ENCODE results near the gene KCNQ5.
"Not testable (repeated sequence)": the region's sequence is repeated elsewhere in the genome, so short reads cannot be mapped to it uniquely, and the experiment has no call there.

Gene KCNQ5

DNA sequence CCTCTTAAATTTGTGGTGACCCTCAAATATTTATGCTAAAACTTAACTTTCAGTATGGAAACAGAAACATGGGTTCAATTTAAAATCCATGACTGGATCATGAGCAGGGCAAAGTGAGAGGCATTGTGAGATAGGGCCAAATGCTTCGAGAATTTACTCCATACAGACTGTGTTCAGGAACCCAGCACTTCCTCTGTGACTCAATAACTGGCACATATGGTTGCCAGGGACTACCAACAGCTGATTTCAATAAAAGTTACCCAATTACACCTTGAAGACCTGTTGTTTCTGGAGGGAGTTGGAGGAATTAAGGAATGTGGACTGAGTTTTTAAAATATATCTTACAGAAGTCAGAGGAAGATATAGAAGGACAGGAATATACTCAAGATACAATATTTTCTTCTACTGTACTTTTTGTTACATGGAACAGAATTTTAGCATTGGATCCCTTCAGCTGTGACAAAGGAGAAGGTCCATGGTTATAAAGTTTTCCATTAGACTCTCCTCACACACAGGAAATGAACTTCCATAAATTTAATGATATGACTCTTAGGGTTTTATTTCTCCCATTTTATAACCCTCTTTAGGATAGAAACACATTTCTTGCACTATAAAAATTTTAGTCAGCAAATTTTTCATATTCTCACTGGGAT, 344.9 kb downstream of the KCNQ5 start:
- DNase-seq, result no peak

DNA sequence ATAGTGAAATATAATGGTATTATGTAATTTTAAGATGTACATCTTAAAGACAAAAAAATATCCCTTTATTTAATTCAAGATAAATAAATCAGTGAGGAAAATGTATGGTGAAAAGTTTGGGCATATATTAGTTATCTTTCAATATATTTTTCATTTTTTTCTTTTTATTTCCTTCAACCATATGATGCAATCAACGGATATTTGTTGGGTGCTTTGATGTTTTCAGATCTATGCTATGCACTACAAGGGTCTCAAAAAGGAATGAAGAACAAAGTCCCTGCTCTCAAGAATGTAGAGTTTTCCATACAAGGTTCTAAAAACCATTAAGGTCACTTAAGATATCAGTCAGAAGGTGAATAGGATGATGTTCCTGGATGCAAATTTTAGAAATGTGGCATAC, 345.5 kb downstream of the KCNQ5 start:
- no peak for DNase-seq

- peak; percentile 73 for DNase-seq
Measured at GRCh38 chr6:72968704-72969103, 346.8 kb downstream of the KCNQ5 start.

- no peak for DNase-seq
Measured at GRCh38 chr6:72969666-72970065, 347.8 kb downstream of the KCNQ5 start.

- DNase-seq, result peak; percentile 60
Measured at GRCh38 chr6:72972579-72972978, 350.7 kb downstream of the KCNQ5 start.

GRCh38 chr6:72974276-72974675, 352.4 kb downstream of the KCNQ5 start:
- peak; percentile 48 for DNase-seq

DNA sequence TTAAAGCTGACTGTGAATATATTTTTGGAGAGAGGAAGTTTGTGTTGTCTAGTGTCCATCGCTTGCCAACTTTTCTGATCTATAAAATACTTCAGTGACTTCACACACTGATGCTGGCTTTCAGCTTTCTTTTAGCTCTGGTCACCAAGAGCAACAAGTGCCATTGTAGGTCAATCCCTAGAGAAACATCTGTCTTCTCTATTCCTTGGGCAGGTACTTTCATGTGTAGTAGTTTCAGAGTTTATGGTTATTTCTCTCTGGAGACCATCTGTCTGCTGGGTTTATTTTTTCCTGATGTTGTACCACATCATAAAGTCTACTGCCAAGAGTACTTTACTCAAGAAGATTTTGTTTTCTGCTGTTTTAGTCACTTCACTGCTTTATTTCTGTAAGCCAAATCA, 353.5 kb downstream of the KCNQ5 start:
- DNase-seq, result no peak

GRCh38 chr6:72976484-72976883, 354.6 kb downstream of the KCNQ5 start:
- DNase-seq, result no peak

DNA sequence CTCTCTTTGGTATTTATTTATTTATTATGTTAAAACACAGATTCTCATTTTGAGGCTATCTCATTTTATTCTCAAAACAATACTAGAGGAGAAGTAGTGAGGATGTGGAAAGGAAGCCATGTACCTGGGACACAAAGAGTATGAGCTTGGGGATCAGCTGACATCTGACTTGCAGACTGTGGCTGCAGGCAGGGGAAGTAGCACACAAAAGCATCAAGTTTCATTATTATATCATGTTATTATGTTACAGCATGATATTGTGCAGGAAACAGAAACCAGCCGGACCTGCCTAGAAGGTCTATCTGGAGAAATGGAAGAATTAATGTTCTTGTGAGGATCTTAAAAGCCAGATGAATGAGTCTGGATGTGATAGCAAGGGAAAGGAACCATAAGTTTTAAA, 355.2 kb downstream of the KCNQ5 start:
- peak; percentile 53 for DNase-seq

DNA sequence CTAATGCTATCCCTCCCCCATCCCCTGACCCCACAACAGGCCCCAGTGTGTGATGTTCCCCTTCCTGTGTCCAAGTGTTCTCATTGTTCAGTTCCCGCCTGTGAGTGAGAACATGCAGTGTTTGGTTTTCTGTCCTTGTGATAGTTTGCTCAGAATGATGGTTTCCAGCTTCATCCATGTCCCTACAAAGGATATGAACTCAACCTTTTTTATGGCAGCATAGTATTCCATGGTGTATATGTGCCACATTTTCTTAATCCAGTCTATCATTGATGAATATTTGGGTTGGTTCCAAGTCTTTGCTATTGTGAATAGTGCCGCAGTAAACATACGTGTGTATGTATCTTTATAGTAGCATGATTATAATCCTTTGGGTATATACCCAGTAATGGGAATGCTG, 356.9 kb downstream of the KCNQ5 start:
- DNase-seq, result not testable (repeated sequence)

- not testable (repeated sequence) for DNase-seq
Measured at GRCh38 chr6:72984189-72984831, 362.4 kb downstream of the KCNQ5 start.

GRCh38 chr6:72984981-72985665, 363.3 kb downstream of the KCNQ5 start:
- DNase-seq, result no peak

DNA sequence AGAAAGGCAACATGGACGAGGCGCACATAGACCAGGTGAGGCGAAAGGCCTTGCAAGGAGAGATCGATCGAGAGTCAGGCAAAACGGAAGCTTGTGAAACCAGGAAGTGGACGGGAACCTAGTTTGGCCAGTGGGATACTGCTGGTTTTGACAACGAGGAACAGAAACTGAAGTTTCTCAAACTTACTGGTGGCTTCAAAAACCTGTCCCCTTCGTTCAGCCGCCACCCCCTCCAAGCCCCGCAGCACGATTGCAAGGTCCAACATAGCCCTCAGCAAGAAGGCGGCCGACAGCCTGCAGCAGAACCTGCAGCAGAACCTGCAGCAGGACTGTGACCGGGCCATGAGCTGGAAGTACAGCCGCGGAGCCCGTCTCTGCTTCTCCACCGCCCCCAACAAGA, 365.4 kb downstream of the KCNQ5 start:
- DNase-seq, result no peak

DNA sequence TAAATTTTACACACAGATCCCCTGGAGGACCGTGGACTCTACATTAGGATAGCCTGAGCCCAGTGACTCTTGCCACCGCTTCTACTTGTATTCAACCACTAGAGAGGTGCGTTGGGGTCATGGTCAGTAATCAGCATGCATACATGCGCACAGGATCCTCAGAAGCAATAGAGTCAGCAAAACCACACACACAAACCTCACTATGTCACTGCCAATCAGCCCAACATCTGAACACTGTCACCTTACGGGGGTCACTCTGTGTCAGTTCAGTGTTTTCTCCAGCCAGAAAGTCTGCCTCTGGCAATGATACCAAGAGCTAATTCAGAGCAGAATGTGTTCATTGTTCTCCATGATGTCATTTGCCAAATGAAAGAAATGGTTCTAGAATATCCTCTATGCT, 378.1 kb downstream of the KCNQ5 start:
- DNase-seq, result no peak

DNA sequence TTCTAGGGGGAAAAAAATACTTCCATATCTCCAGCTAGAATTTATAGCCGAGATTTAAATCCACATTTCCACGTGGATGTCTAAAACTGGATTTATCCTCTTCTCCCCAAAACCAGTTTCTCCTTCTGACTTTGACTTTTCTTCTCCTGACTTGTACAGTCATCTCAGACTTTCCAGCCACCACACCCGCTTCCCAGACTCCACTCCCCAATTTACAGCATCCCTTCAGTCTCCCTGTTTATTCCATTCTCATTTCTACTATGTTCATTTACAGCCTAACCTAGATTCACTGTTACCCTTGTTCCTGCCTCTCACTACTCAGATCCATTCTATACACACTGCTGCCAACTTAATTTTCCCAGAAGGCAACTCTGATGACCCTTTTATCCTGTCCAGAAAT, 378.6 kb downstream of the KCNQ5 start:
- DNase-seq, result no peak

DNA sequence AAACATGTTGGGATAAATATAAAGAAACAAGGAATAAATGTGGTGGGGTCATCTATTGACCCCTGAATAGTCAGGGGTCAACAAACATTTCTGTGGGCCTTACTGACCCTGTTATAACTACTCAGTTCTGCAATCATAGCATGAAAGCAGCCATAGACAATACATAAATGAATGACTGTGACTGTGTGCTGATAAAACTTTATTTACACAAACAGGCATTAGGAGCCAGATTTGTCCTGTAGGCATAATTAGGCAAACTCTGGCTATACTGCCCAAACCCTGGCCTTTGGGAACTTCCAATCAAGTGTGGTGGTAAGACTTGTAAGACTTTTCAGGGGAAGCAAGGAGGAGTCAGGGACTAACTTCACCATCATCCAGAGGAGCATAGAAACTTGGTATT, 380.7 kb downstream of the KCNQ5 start:
- no peak for DNase-seq

- DNase-seq, result no peak
Measured at GRCh38 chr6:73003302-73003701, 381.4 kb downstream of the KCNQ5 start.

- no peak for DNase-seq
Measured at GRCh38 chr6:73004231-73004630, 382.4 kb downstream of the KCNQ5 start.

- no peak for DNase-seq
Measured at GRCh38 chr6:73004861-73005260, 383.0 kb downstream of the KCNQ5 start.

DNA sequence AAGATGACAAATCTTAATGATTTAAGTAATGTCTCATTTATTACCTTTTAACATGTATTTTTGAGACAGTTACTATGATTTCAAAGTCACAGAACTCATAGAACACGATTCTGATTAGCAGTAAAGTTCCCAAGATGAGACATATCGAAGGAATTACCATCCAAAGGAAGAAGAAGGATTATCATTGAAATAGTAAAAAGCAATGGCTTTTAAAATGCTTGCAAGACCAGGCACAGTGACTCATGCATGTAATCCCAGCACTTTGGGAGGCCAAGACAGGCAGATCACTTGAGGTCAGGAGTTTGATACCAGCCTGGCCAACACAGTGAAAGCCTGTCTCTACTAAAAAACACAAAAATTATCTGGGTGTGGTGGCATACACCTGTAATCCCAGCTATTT, 384.3 kb downstream of the KCNQ5 start:
- no peak for DNase-seq

- no peak for DNase-seq
Measured at GRCh38 chr6:73011945-73012344, 390.1 kb downstream of the KCNQ5 start.

- DNase-seq, result no peak
Measured at GRCh38 chr6:73017476-73017875, 395.6 kb downstream of the KCNQ5 start.

DNA sequence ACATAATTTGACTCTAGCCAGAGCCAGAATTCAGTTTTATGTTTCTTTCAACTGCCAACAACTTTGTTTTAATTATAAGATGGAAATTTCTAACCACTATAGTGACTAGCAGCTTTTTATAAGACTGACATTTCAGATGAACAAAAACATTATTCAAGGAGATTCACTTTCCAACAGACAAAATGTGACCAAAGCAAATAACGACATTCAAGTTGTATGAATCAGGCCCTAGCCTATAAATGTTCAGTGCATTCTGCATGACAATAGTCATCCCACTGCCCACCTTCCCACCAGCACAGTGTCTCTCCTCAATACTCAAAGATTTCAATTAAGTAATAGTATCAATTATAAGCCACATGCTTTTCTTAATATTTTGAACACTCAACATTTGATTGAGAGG, 402.7 kb downstream of the KCNQ5 start:
- DNase-seq, result no peak

- no peak for DNase-seq
Measured at GRCh38 chr6:73027691-73028090, 405.8 kb downstream of the KCNQ5 start.
